HepG2 (cell line): ENCODE data around the gene TIMP3. TPM values are rescaled to one million over a fixed set of nuclear protein-coding genes. Genes with fewer than 3 reads are reported as not detected.

Experiments
- ASH2L ChIP-seq: fragments of 300-600, 200-600 bp; sonication (generic); IDR thresholded peaks from 2 replicates; pipeline ENCODE4 v1.7.0; 2017; ENCODE audit warnings: low read depth, mild to moderate bottlenecking, moderate library complexity, mixed read lengths, low read length; ENCODE audit not compliant: insufficient read length
- DNMT3B ChIP-seq: conservative IDR thresholded peaks from 2 replicates; pipeline ENCODE4 v1.6.1; 2016; ENCODE audit warnings: missing biosample characterization, control low read depth
- FOXA1 ChIP-seq, 2 experiments: fragments of 450-650 bp in 1 of 2; sonication (generic) in 1 of 2; formaldehyde crosslinking in 1 of 2; IDR thresholded peaks; 2 replicates each; pipeline versions ENCODE4 v1.4.0 to v1.6.1; 2016 to 2020; ENCODE audit warnings: missing genetic modification reagents in 1 of 2
- FOXA3 ChIP-seq: IDR thresholded peaks from 2 replicates; pipeline ENCODE4 v1.6.1; 2016; ENCODE audit warnings: missing genetic modification reagents, missing compliant biosample characterization
- HDAC1 ChIP-seq: sonication (generic); formaldehyde crosslinking; IDR thresholded peaks from 2 replicates; pipeline ENCODE4 v1.5.1; 2020; ENCODE audit warnings: mild to moderate bottlenecking, missing genetic modification reagents
- HNF1B ChIP-seq: sonication (generic); formaldehyde crosslinking; IDR thresholded peaks from 2 replicates; pipeline ENCODE4 v1.5.1; 2020; ENCODE audit warnings: mild to moderate bottlenecking, moderate library complexity, missing genetic modification reagents
- SOX6 ChIP-seq, 2 experiments: fragments of 450-650 bp in 1 of 2; sonication (generic) in 1 of 2; formaldehyde crosslinking in 1 of 2; IDR thresholded peaks; 2 replicates each; pipeline versions ENCODE4 v1.4.0 to v1.6.1; 2017 to 2020; ENCODE audit warnings: antibody characterized with exemption in 1 of 2, mild to moderate bottlenecking in 1 of 2, missing genetic modification reagents in 1 of 2
- TARDBP ChIP-seq: sonication (generic); formaldehyde crosslinking; IDR thresholded peaks from 2 replicates; pipeline ENCODE4 v1.8.0; 2022; ENCODE audit warnings: mild to moderate bottlenecking, missing genetic modification reagents
- THYN1 ChIP-seq: sonication (generic); formaldehyde crosslinking; IDR thresholded peaks from 2 replicates; pipeline ENCODE4 v1.8.1; 2023; ENCODE audit warnings: low read depth, mild to moderate bottlenecking, moderate library complexity, missing genetic modification reagents, borderline replicate concordance
- XRCC5 ChIP-seq: fragments of 200-400 bp; formaldehyde crosslinking; optimal IDR thresholded peaks from 2 replicates; pipeline ENCODE3; 2017; ENCODE audit warnings: mild to moderate bottlenecking, low read length
- YEATS2 ChIP-seq: sonication (generic); formaldehyde crosslinking; IDR thresholded peaks from 2 replicates; pipeline ENCODE4 v1.4.0; 2020; ENCODE audit warnings: missing genetic modification reagents, borderline replicate concordance
- ZBTB4 ChIP-seq: sonication (generic); formaldehyde crosslinking; IDR thresholded peaks from 2 replicates; pipeline ENCODE4 v1.4.0; 2020; ENCODE audit warnings: missing genetic modification reagents, mild to moderate bottlenecking, borderline replicate concordance
- ZKSCAN5 ChIP-seq: sonication (generic); formaldehyde crosslinking; IDR thresholded peaks from 2 replicates; pipeline ENCODE4 v1.5.1; 2020; ENCODE audit warnings: mild to moderate bottlenecking, missing genetic modification reagents
- ZNF138 ChIP-seq: sonication (generic); formaldehyde crosslinking; IDR thresholded peaks from 2 replicates; pipeline ENCODE4 v1.5.0; 2020; ENCODE audit warnings: mild to moderate bottlenecking, low read depth, missing genetic modification reagents
- ZNF326 ChIP-seq: sonication (generic); formaldehyde crosslinking; IDR thresholded peaks from 2 replicates; pipeline ENCODE4 v1.4.0; 2020; ENCODE audit warnings: missing genetic modification reagents, borderline replicate concordance
- ZNF547 ChIP-seq: sonication (generic); formaldehyde crosslinking; IDR thresholded peaks from 2 replicates; pipeline ENCODE4 v1.5.1; 2020; ENCODE audit warnings: mild to moderate bottlenecking, missing genetic modification reagents
- ZNF660 ChIP-seq: sonication (generic); formaldehyde crosslinking; IDR thresholded peaks from 2 replicates; pipeline ENCODE4 v1.5.1; 2020; ENCODE audit warnings: mild to moderate bottlenecking, low read depth, missing genetic modification reagents, borderline replicate concordance
- ZNF710 ChIP-seq: sonication (generic); formaldehyde crosslinking; IDR thresholded peaks from 2 replicates; pipeline ENCODE4 v1.5.0; 2020; ENCODE audit warnings: mild to moderate bottlenecking, missing genetic modification reagents, borderline replicate concordance
- ZNF770 ChIP-seq: sonication (generic); formaldehyde crosslinking; IDR thresholded peaks from 2 replicates; pipeline ENCODE4 v1.5.0; 2020; ENCODE audit warnings: mild to moderate bottlenecking, missing genetic modification reagents
- polyA plus RNA-seq, 8 experiments: library from polyadenylated mRNA; depleted of rRNA in 3 of 8; stranded (reverse) in 7 of 8; unstranded in 1 of 8; fragments of >200 nt; fragmentation: Illumina TruSeq in 4 of 8; extraction: Trizol in 4 of 8; gene quantifications; 2 replicates each; pipeline versions ENCODE4 v1.2.1 to v1.2.3, GENCODE V29; 2011 to 2016; ENCODE audit warnings: low read depth in 4 of 8, missing spikeins in 1 of 8, mixed read lengths in 1 of 8; ENCODE audit not compliant: insufficient read depth in 1 of 8
- total RNA-seq, 5 experiments: library from RNA; depleted of rRNA; stranded (reverse); fragments of >200 nt; fragmentation: Illumina TruSeq; extraction: Trizol; gene quantifications; 2 replicates each; pipeline ENCODE4 v1.2.3, GENCODE V29; 2016; ENCODE audit warnings: low read depth in 1 of 5

Gene TIMP3
- total and polyA plus RNA-seq, 2 of the 13 experiments (the other 11 are each of a cell fraction or from before 2014, with no cell fraction given): 57.3 to 86.6 TPM

GRCh38 chr22:32794449-32795213 lies 6.9 kb upstream of the TIMP3 start (continued):
- TF ChIP-seq HNF1B (CRISPR knock-in tag): peak; percentile 44; the same call in 1 of the 2 replicates
- no peak for TF ChIP-seq ZNF326
- TF ChIP-seq DNMT3B (CRISPR knock-in tag): no peak
- TF ChIP-seq ZKSCAN5 (CRISPR knock-in tag): peak; percentile 79
- TF ChIP-seq ZNF660: no peak
- TF ChIP-seq XRCC5: peak; percentile 51
- TF ChIP-seq FOXA3 (CRISPR knock-in tag): peak; percentile 54; the same call in 1 of the 2 replicates
- TF ChIP-seq THYN1: no peak
- peak; percentile 47 for TF ChIP-seq ASH2L
- TF ChIP-seq YEATS2: no peak
- TF ChIP-seq FOXA1 (IDR thresholded peaks at IDR 0.05): no peak
- peak; percentile 46; the same call in 1 of the 2 replicates for TF ChIP-seq FOXA1 (CRISPR knock-in tag; IDR thresholded peaks at IDR 0.05)
- TF ChIP-seq SOX6 (IDR thresholded peaks at IDR 0.05): no peak
- peak; percentile 95 for TF ChIP-seq SOX6 (CRISPR knock-in tag; IDR thresholded peaks at IDR 0.05)
- TF ChIP-seq ZNF138: no peak
- no peak for TF ChIP-seq ZBTB4
- no peak for TF ChIP-seq ZNF547 (CRISPR knock-in tag)
- no peak for TF ChIP-seq ZNF770 (CRISPR knock-in tag)
- TF ChIP-seq TARDBP: peak; percentile 67; the same call in 1 of the 2 replicates
- TF ChIP-seq HDAC1 (CRISPR knock-in tag): peak; percentile 60; the same call in 1 of the 2 replicates
- TF ChIP-seq ZNF710 (CRISPR knock-in tag): peak; percentile 39; the same call in 1 of the 2 replicates
